IMR-90 (cell line): ENCODE data around the gene CCL23. TPM values are rescaled to one million over a fixed set of nuclear protein-coding genes. Genes with fewer than 3 reads are reported as not detected.

Experiments
- ATAC-seq: fragments of 200-7000 bp; cut with Tn5 transposase; 2 replicates; pipeline ENCODE4 v1.9.1; 2020; ENCODE audit warnings: low read depth, mild to moderate bottlenecking, moderate library complexity
- BruUV-seq: library from RNA; stranded (reverse); fragments of 400-500 nt; replicated peaks from 2 replicates; lab custom pipeline; 2021; lab: Mats Ljungman, UMichigan
- CTCF ChIA-PET: fragments of 300-600 bp; formaldehyde crosslinking; extraction: SDS; loops from one replicate; lab custom pipeline; 2021; ENCODE audit warnings: antibody characterized with exemption; lab: Yijun Ruan, JAX
- POLR2A ChIA-PET: fragments of 300-600 bp; sonication (Branson Sonifier 250); formaldehyde crosslinking; loops from one replicate; lab custom pipeline; 2022; ENCODE audit warnings: antibody characterized with exemption; ENCODE audit not compliant: unreplicated experiment; lab: Charles Lee
- DNase-seq: peaks from one replicate; pipeline ENCODE4 v3.0.0; 2013
- H2AFZ ChIP-seq: replicated peaks from 2 replicates; pipeline ENCODE3; 2013; ENCODE audit warnings: low read length, mild to moderate bottlenecking; ENCODE audit not compliant: poor library complexity
- H2AK5ac ChIP-seq: 2 replicates; pipeline ENCODE4 v1.6.1; 2013; ENCODE audit warnings: low read depth, low read length, inconsistent platforms
- H2AK9ac ChIP-seq: replicated peaks from 2 replicates; pipeline ENCODE3; 2013; ENCODE audit warnings: mild to moderate bottlenecking, low read depth, low read length, moderate library complexity; ENCODE audit not compliant: poor library complexity
- H2BK120ac ChIP-seq: 2 replicates; pipeline ENCODE4 v1.6.1; 2013; ENCODE audit warnings: low read depth, low read length, inconsistent platforms
- H2BK15ac ChIP-seq: 3 replicates; pipeline ENCODE4 v1.6.1; 2013; ENCODE audit warnings: low read depth, low read length, inconsistent platforms
- H2BK20ac ChIP-seq: 2 replicates; pipeline ENCODE4 v1.6.1; 2013; ENCODE audit warnings: low read depth, mild to moderate bottlenecking, inconsistent platforms, low read length, moderate library complexity
- H2BK5ac ChIP-seq: 2 replicates; pipeline ENCODE4 v1.6.1; 2013; ENCODE audit warnings: mild to moderate bottlenecking, low read depth, low read length, inconsistent platforms; ENCODE audit not compliant: poor library complexity, severe bottlenecking
- H3K14ac ChIP-seq: replicated peaks from 2 replicates; pipeline ENCODE4 v1.6.1; 2013; ENCODE audit warnings: low read depth, low read length, inconsistent platforms
- H3K18ac ChIP-seq: 2 replicates; pipeline ENCODE4 v1.6.1; 2013; ENCODE audit warnings: low read depth, low read length, control low read depth
- H3K23ac ChIP-seq: 2 replicates; pipeline ENCODE4 v1.6.1; 2013; ENCODE audit warnings: low read depth, low read length, inconsistent platforms
- H3K27ac ChIP-seq: 2 replicates; pipeline ENCODE4 v1.5.1; 2013; ENCODE audit warnings: mild to moderate bottlenecking, control low read depth, low read length; ENCODE audit not compliant: insufficient read depth
- H3K27me3 ChIP-seq: 2 replicates; pipeline ENCODE4 v1.6.1; 2013; ENCODE audit warnings: low read length; ENCODE audit not compliant: control insufficient read depth, insufficient read depth
- H3K36me3 ChIP-seq: 2 replicates; pipeline ENCODE4 v1.6.1; 2013; ENCODE audit warnings: low read length, mixed read lengths; ENCODE audit not compliant: control insufficient read depth, insufficient read depth
- H3K4ac ChIP-seq: 2 replicates; pipeline ENCODE4 v1.6.1; 2013; ENCODE audit warnings: low read depth, low read length, inconsistent platforms
- H3K4me1 ChIP-seq: 2 replicates; pipeline ENCODE4 v1.6.1; 2013; ENCODE audit warnings: low read length, mixed read lengths; ENCODE audit not compliant: control insufficient read depth, insufficient read depth
- H3K4me2 ChIP-seq: 2 replicates; pipeline ENCODE4 v1.6.1; 2013; ENCODE audit warnings: low read depth, mild to moderate bottlenecking, control low read depth, low read length, moderate library complexity
- H3K4me3 ChIP-seq: 2 replicates; pipeline ENCODE4 v1.5.1; 2013; ENCODE audit warnings: low read depth, mild to moderate bottlenecking, control low read depth, low read length, moderate library complexity; ENCODE audit not compliant: insufficient read depth
- H3K56ac ChIP-seq: 2 replicates; pipeline ENCODE4 v1.6.1; 2013; ENCODE audit warnings: low read length, inconsistent platforms; ENCODE audit not compliant: insufficient read depth; ENCODE audit errors: extremely low read depth
- H3K79me1 ChIP-seq, 2 experiments: 2 replicates each; pipeline ENCODE4 v1.6.1; 2013; ENCODE audit warnings: low read length in 2 of 2, inconsistent platforms in 1 of 2, low read depth in 1 of 2
- H3K9ac ChIP-seq: 2 replicates; pipeline ENCODE4 v1.6.1; 2013; ENCODE audit warnings: low read depth, low read length, control low read depth
- H3K9me1 ChIP-seq: 2 replicates; pipeline ENCODE4 v1.6.1; 2013; ENCODE audit warnings: low read length, inconsistent platforms; ENCODE audit not compliant: insufficient read depth
- H3K9me3 ChIP-seq: 2 replicates; pipeline ENCODE4 v1.6.1; 2013; ENCODE audit warnings: low read length; ENCODE audit not compliant: control insufficient read depth, insufficient read depth
- H4K20me1 ChIP-seq: 2 replicates; pipeline ENCODE4 v1.6.1; 2013; ENCODE audit warnings: low read length, inconsistent platforms; ENCODE audit not compliant: insufficient read depth
- H4K5ac ChIP-seq: 2 replicates; pipeline ENCODE4 v1.6.1; 2013; ENCODE audit warnings: mild to moderate bottlenecking, low read depth, low read length, control low read depth
- H4K8ac ChIP-seq, 2 experiments: 2 replicates each; pipeline ENCODE4 v1.6.1; 2013; ENCODE audit warnings: low read depth in 2 of 2, low read length in 2 of 2, control low read depth in 1 of 2, inconsistent platforms in 1 of 2
- H4K91ac ChIP-seq: 2 replicates; pipeline ENCODE4 v1.6.1; 2013; ENCODE audit warnings: low read depth, low read length, inconsistent platforms; ENCODE audit not compliant: insufficient read depth
- CHD1 ChIP-seq: IDR thresholded peaks from 2 replicates; pipeline ENCODE4 v1.6.1; 2012; ENCODE audit warnings: low read depth, low read length, improper control_type of control experiment
- CTCF ChIP-seq: conservative IDR thresholded peaks from 2 replicates; pipeline ENCODE4 v1.5.1; 2012; ENCODE audit warnings: mild to moderate bottlenecking, low read depth, low read length, improper control_type of control experiment
- MAFK ChIP-seq: IDR thresholded peaks from 2 replicates; pipeline ENCODE4 v1.6.1; 2012; ENCODE audit warnings: low read depth, low read length, improper control_type of control experiment
- POLR2A ChIP-seq: IDR thresholded peaks from 2 replicates; pipeline ENCODE4 v1.6.1; 2012; ENCODE audit warnings: mild to moderate bottlenecking, low read depth, low read length
- RFX5 ChIP-seq: IDR thresholded peaks from 2 replicates; pipeline ENCODE4 v1.8.0; 2012; ENCODE audit warnings: low read depth, mild to moderate bottlenecking, low read length, moderate library complexity
- SMC3 ChIP-seq: fragments of 150-350 bp; IDR thresholded peaks from 2 replicates; pipeline ENCODE4 v1.6.1; 2016; ENCODE audit warnings: low read depth, mild to moderate bottlenecking, antibody characterized with exemption, low read length, moderate library complexity
- WGBS, 2 experiments: methylation state at CpG; one replicate each; pipeline versions ENCODE4 v1.1.5 to v1.1.7; 2013; ENCODE audit warnings: missing lambda C conversion rate in 2 of 2; ENCODE audit not compliant: insufficient read length in 1 of 2; ENCODE audit errors: extremely low coverage in 2 of 2; 5-methylcytosine and 5-hydroxymethylcytosine counted together
- dilution Hi-C: fragments of 300-500 bp; cut with HindIII; formaldehyde crosslinking; loops from one replicate; pipeline ENCODE4 v1.14.3; 2018; ENCODE audit warnings: low sequenced_read_pairs; ENCODE audit not compliant: unreplicated experiment
- in situ Hi-C: fragments of 300-500 bp; cut with MboI; formaldehyde crosslinking; loops from 3 replicates; pipeline ENCODE4 v1.14.3; 2019; ENCODE audit warnings: low sequenced_read_pairs, inconsistent platforms, mixed read lengths
- intact Hi-C: fragments of 100-400 bp; cut with micrococcal nuclease; formaldehyde crosslinking; loops from 2 replicates; pipeline ENCODE4 v1.10.0; 2022
- polyA plus RNA-seq, 3 experiments: library from polyadenylated mRNA; depleted of rRNA; stranded (reverse); fragments of >200 nt; gene quantifications; 2 replicates each; pipeline ENCODE4 v1.2.3, GENCODE V29; 2012; ENCODE audit warnings: low replicate concordance in 1 of 3
- total RNA-seq: library from RNA; depleted of rRNA; stranded (reverse); fragments of >200 nt; gene quantifications from 2 replicates; pipeline ENCODE4 v1.2.3, GENCODE V29; 2012
- TF ChIP-seq, protein P1 (sequence below): fragments of 150-350 bp; IDR thresholded peaks from 2 replicates; pipeline ENCODE4 v1.6.1; 2017; ENCODE audit warnings: mild to moderate bottlenecking, antibody characterized with exemption, low read length, low read depth
- TF ChIP-seq, protein P2 (sequence below): fragments of 150-350 bp; IDR thresholded peaks from 2 replicates; pipeline ENCODE4 v1.6.1; 2016; ENCODE audit warnings: low read depth, mild to moderate bottlenecking, low read length, moderate library complexity, borderline replicate concordance

The CCL23 gene
- total and polyA plus RNA-seq, 2 of the 4 experiments (the other 2 are of a cell fraction): not detected

DNA sequence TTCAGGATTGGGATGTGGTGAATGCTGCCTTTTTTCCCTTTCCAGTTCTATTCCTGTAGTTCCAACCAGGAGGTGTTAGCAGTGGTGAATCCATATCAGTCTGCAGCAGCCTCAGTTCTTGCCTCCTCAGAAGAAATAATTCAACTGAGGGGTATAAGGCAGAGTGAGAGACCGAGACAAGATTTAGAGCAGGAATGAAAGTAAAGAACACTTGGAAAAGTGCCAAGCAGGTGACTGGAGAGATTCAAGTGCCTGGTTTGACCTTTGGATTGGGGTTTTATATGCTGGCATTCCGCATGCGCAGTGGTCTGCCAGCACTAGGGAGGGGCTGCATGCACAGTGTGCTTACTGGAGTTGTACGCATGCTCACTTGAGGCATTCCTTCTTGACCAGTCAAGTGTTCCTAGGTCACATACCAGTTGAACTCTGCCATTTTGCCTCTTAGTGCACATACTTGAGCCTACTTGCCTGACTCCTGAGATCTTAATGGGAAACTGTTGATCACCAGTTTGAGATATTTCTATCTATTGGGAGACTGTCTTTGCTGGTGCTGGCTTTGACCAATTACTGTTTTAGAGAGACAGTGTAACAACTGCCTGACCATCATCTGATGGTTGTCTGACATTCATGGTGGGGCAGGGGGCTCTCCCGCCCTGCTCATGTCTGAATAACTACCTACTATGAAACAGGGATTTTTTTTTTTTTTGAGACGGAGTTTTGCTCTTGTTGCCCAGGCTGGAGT is 15.7 kb downstream of the CCL23 start:
- Histone ChIP-seq H4K91ac (no peak overlapping the region), H2BK20ac (no peak overlapping the region), H2BK15ac (no peak overlapping the region), H3K79me1 (no peaks in the 10 kb centered on the region), H3K23ac (no peak overlapping the region), H4K20me1 (no peaks in the 10 kb centered on the region), H2AK5ac (no peak overlapping the region), H2BK5ac (no peak overlapping the region), H3K14ac (no peak overlapping the region), H3K27me3 (no peaks in the 10 kb centered on the region; the same call in none of the 2 replicates), H4K5ac (no peak overlapping the region), H3K56ac (no peak overlapping the region), H4K8ac (no peak overlapping the region), H3K18ac (no peak overlapping the region), H3K36me3 (no peaks in the 10 kb centered on the region), H3K4me1 (no peaks in the 10 kb centered on the region), H3K4ac (no peak overlapping the region), H3K9me1 (no peaks in the 10 kb centered on the region), H3K9ac (no peak overlapping the region), H3K9me3 (no peaks in the 10 kb centered on the region), H2AFZ (no peak overlapping the region), H2AK9ac (no peak overlapping the region), H3K27ac (no peak overlapping the region), H2BK120ac (no peak overlapping the region), H3K4me2 (no peak overlapping the region), H3K4me3 (no peak overlapping the region)
- ChIA-PET POLR2A (no interaction called here), CTCF (interaction anchor here (0.6 to 0.9 kb wide), 2 partner anchors 26 to 153 kb away, joined by 3 read pairs; no protein-coding TSS in a partner anchor)
- in situ Hi-C loops: no loop called here
- ATAC-seq: no peak
- intact Hi-C loops: no loop called here
- 57% methylated on average over 1 of the region's 6 CpGs; no CpG with 5 or more reads in 1 of the 2 experiments for WGBS, 2 experiments
- dilution Hi-C loops: no loop called here
- TF ChIP-seq, protein P1, sequence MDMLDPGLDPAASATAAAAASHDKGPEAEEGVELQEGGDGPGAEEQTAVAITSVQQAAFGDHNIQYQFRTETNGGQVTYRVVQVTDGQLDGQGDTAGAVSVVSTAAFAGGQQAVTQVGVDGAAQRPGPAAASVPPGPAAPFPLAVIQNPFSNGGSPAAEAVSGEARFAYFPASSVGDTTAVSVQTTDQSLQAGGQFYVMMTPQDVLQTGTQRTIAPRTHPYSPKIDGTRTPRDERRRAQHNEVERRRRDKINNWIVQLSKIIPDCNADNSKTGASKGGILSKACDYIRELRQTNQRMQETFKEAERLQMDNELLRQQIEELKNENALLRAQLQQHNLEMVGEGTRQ: no peak
- TF ChIP-seq RFX5: no peak
- TF ChIP-seq, protein P2, sequence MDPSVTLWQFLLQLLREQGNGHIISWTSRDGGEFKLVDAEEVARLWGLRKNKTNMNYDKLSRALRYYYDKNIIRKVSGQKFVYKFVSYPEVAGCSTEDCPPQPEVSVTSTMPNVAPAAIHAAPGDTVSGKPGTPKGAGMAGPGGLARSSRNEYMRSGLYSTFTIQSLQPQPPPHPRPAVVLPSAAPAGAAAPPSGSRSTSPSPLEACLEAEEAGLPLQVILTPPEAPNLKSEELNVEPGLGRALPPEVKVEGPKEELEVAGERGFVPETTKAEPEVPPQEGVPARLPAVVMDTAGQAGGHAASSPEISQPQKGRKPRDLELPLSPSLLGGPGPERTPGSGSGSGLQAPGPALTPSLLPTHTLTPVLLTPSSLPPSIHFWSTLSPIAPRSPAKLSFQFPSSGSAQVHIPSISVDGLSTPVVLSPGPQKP: no peak
- no peak for TF ChIP-seq SMC3
- TF ChIP-seq MAFK: no peak
- TF ChIP-seq POLR2A: no peak
- no peak for TF ChIP-seq CTCF
- TF ChIP-seq CHD1: no peak
- no TSS peak for BruUV-seq
- no peak for DNase-seq
